ENCODE data around the gene MUC6. TPM values are rescaled to one million over a fixed set of nuclear protein-coding genes. Genes with fewer than 3 reads are reported as not detected.
A peak's percentile ranks its signal among the peaks of the same experiment; 100 is the strongest.

Gene MUC6
- total and polyA plus RNA-seq, 8 donors = 0.34 to 1.0 (median 0.56) TPM; not detected in 2

GRCh38 chr11:986270-986951 is 50.1 kb downstream of the MUC6 start:
- H3K27ac ChIP-seq = no peak overlapping the region
- H3K9me3 ChIP-seq = no peaks in the 10 kb centered on the region
- ATAC-seq (peak; percentile 87), DNase-seq (peak in 3 of 4 donors; percentile 18 to 80 (median 73))
- H3K27me3 ChIP-seq = no peaks in the 10 kb centered on the region
- no peak overlapping the region for H3K4me3 ChIP-seq
- H3K4me1 ChIP-seq = peaks cover 0 to 13% of the 10 kb centered on the region in 2 donors
- intact Hi-C loops (cut with DNase I) = no loop called here
- no peak for TF ChIP-seq CTCF (IDR thresholded peaks at IDR 0.05)
- H3K36me3 ChIP-seq = peaks cover 0 to 91% of the 10 kb centered on the region in 2 donors

GRCh38 chr11:985848-986247 is 50.7 kb downstream of the MUC6 start:
- Histone ChIP-seq H3K36me3 (peaks cover 0 to 94% of the 10 kb centered on the region in 2 donors), H3K4me1 (peaks cover 0 to 17% of the 10 kb centered on the region in 2 donors), H3K27me3 (no peaks in the 10 kb centered on the region), H3K27ac (no peak overlapping the region), H3K4me3 (no peak overlapping the region), H3K9me3 (no peaks in the 10 kb centered on the region)
- no peak for TF ChIP-seq CTCF (IDR thresholded peaks at IDR 0.05)
- intact Hi-C loops (cut with DNase I) = no loop called here
- DNase-seq (no peak), ATAC-seq (no peak)

- ATAC-seq (peak; percentile 60), DNase-seq (peak in 3 of 4 donors; percentile 9 to 72 (median 57))
- intact Hi-C loops (cut with DNase I) = no loop called here
- no peak for TF ChIP-seq CTCF (IDR thresholded peaks at IDR 0.05)
- peaks cover 0 to 97% of the 10 kb centered on the region in 2 donors for H3K36me3 ChIP-seq
- H3K4me3 ChIP-seq = no peak overlapping the region
- peaks cover 3 to 21% of the 10 kb centered on the region in 2 donors for H3K4me1 ChIP-seq
- H3K27me3 ChIP-seq = no peaks in the 10 kb centered on the region
- no peak overlapping the region for H3K27ac ChIP-seq
- H3K9me3 ChIP-seq = no peaks in the 10 kb centered on the region
Measured at GRCh38 chr11:985406-985805, 51.1 kb downstream of the MUC6 start.

- DNase-seq (no peak), ATAC-seq (no peak)
- H3K27ac ChIP-seq = no peak overlapping the region
- intact Hi-C loops (cut with DNase I) = no loop called here
- H3K4me1 ChIP-seq = peaks cover 4 to 23% of the 10 kb centered on the region in 2 donors
- no peaks in the 10 kb centered on the region for H3K9me3 ChIP-seq
- no peak for TF ChIP-seq CTCF (IDR thresholded peaks at IDR 0.05)
- no peak overlapping the region for H3K4me3 ChIP-seq
- peaks cover 0 to 91% of the 10 kb centered on the region in 2 donors for H3K36me3 ChIP-seq
- no peaks in the 10 kb centered on the region for H3K27me3 ChIP-seq
Measured at GRCh38 chr11:984546-984945, 52.0 kb downstream of the MUC6 start.

- no peak for DNase-seq
- ATAC-seq = no peak
- intact Hi-C loops (cut with DNase I) = no loop called here
Measured at GRCh38 chr11:981764-982163, 54.8 kb downstream of the MUC6 start.

More at GRCh38 chr11:981764-982163, 54.8 kb downstream of the MUC6 start:
- H3K27ac ChIP-seq = no peak overlapping the region
- peaks cover 7 to 24% of the 10 kb centered on the region in 2 donors for H3K4me1 ChIP-seq
- H3K27me3 ChIP-seq = no peaks in the 10 kb centered on the region
- H3K36me3 ChIP-seq = peaks cover 0 to 91% of the 10 kb centered on the region in 2 donors
- no peak for TF ChIP-seq CTCF (IDR thresholded peaks at IDR 0.05)
- H3K4me3 ChIP-seq = no peak overlapping the region
- H3K9me3 ChIP-seq = no peaks in the 10 kb centered on the region
